Neuronal stem cell (in vitro differentiated cells): ENCODE measurements around the gene C14orf132. TPM values are rescaled to one million over a fixed set of nuclear protein-coding genes. Genes with fewer than 3 reads are reported as not detected.

Experiments
- DNase-seq: peaks from one replicate; pipeline ENCODE4 v3.0.0-alpha.2; 2013; ENCODE audit warnings: low spot score
- H2AFZ ChIP-seq: one replicate; pipeline ENCODE4 v1.6.1; 2013; ENCODE audit warnings: mild to moderate bottlenecking, low read length, inconsistent platforms
- H2AK5ac ChIP-seq: 2 replicates; pipeline ENCODE4 v1.6.1; 2013; ENCODE audit warnings: low read depth, mild to moderate bottlenecking, inconsistent platforms, low read length, moderate library complexity, mixed read lengths
- H2BK120ac ChIP-seq: 2 replicates; pipeline ENCODE4 v1.6.1; 2013; ENCODE audit warnings: low read depth, mild to moderate bottlenecking, inconsistent platforms, low read length, moderate library complexity, mixed read lengths
- H2BK12ac ChIP-seq: one replicate; pipeline ENCODE4 v1.6.1; 2013; ENCODE audit warnings: low read length, inconsistent platforms
- H2BK15ac ChIP-seq: 2 replicates; pipeline ENCODE4 v1.6.1; 2013; ENCODE audit warnings: mild to moderate bottlenecking, low read length, inconsistent platforms, mixed read lengths
- H2BK5ac ChIP-seq: one replicate; pipeline ENCODE4 v1.6.1; 2013; ENCODE audit warnings: inconsistent platforms, mild to moderate bottlenecking, low read length, moderate library complexity
- H3K14ac ChIP-seq: one replicate; pipeline ENCODE4 v1.6.1; 2013; ENCODE audit warnings: low read length, inconsistent platforms
- H3K18ac ChIP-seq: 2 replicates; pipeline ENCODE4 v1.6.1; 2013; ENCODE audit warnings: low read length, inconsistent platforms
- H3K23ac ChIP-seq: 2 replicates; pipeline ENCODE4 v1.6.1; 2013; ENCODE audit warnings: low read depth, mild to moderate bottlenecking, mixed read lengths, low read length, inconsistent platforms; ENCODE audit not compliant: poor library complexity
- H3K27ac ChIP-seq: replicated peaks from 3 replicates; pipeline ENCODE4 v1.5.1; 2013; ENCODE audit warnings: low read length, inconsistent platforms
- H3K27me3 ChIP-seq, 3 experiments: 2 replicates each; pipeline ENCODE4 v1.6.1; 2013; ENCODE audit warnings: low read length in 3 of 3, mild to moderate bottlenecking in 2 of 3, inconsistent platforms in 1 of 3, low read depth in 1 of 3, mixed read lengths in 1 of 3, moderate library complexity in 1 of 3; ENCODE audit not compliant: control insufficient read depth in 3 of 3, insufficient read depth in 3 of 3
- H3K36me3 ChIP-seq, 2 donors: replicated peaks in 1 of 2; 2 replicates each; pipeline ENCODE4 v1.6.1; 2013; ENCODE audit warnings: low read length in 2 of 2; ENCODE audit not compliant: control insufficient read depth in 2 of 2, insufficient read depth in 2 of 2
- H3K4ac ChIP-seq: 2 replicates; pipeline ENCODE4 v1.6.1; 2013; ENCODE audit warnings: inconsistent platforms, mild to moderate bottlenecking, low read length, moderate library complexity
- H3K4me1 ChIP-seq, 2 donors: 1 replicate in 1 of 2; 2 replicates in 1 of 2; pipeline ENCODE4 v1.6.1; 2013; ENCODE audit warnings: low read length in 2 of 2, low read depth in 1 of 2; ENCODE audit not compliant: control insufficient read depth in 2 of 2, insufficient read depth in 1 of 2
- H3K4me2 ChIP-seq: one replicate; pipeline ENCODE4 v1.6.1; 2013; ENCODE audit warnings: mild to moderate bottlenecking, low read length, inconsistent platforms; ENCODE audit not compliant: insufficient read depth, poor library complexity, severe bottlenecking
- H3K4me3 ChIP-seq, 2 donors: 2 replicates each; pipeline ENCODE4 v1.5.1; 2013; ENCODE audit warnings: low read length in 2 of 2, mild to moderate bottlenecking in 2 of 2, inconsistent platforms in 1 of 2, moderate library complexity in 1 of 2
- H3K79me1 ChIP-seq: one replicate; pipeline ENCODE4 v1.6.1; 2013; ENCODE audit warnings: low read depth, mild to moderate bottlenecking, inconsistent platforms, low read length, moderate library complexity
- H3K9ac ChIP-seq: one replicate; pipeline ENCODE4 v1.6.1; 2013; ENCODE audit warnings: mild to moderate bottlenecking, low read depth, low read length, inconsistent platforms; ENCODE audit not compliant: poor library complexity
- H3K9me3 ChIP-seq, 2 donors: replicated peaks in 1 of 2; 2 replicates each; pipeline versions ENCODE3 to v1.6.1; 2013; ENCODE audit warnings: low read length in 2 of 2, mild to moderate bottlenecking in 2 of 2, inconsistent platforms in 1 of 2, low read depth in 1 of 2, mixed read lengths in 1 of 2, moderate library complexity in 1 of 2; ENCODE audit not compliant: control insufficient read depth in 2 of 2, insufficient read depth in 1 of 2
- H4K8ac ChIP-seq: one replicate; pipeline ENCODE4 v1.6.1; 2013; ENCODE audit warnings: low read depth, mild to moderate bottlenecking, inconsistent platforms, low read length, moderate library complexity
- H4K91ac ChIP-seq: one replicate; pipeline ENCODE4 v1.6.1; 2013; ENCODE audit warnings: low read length, low read depth, mild to moderate bottlenecking, inconsistent platforms; ENCODE audit not compliant: poor library complexity
- WGBS, 2 donors: extraction: QIAGEN DNeasy Blood & Tissue Kit; methylation state at CpG; one replicate each; pipeline ENCODE4 v1.1.7; 2013; ENCODE audit warnings: missing lambda C conversion rate in 2 of 2, mixed read lengths in 1 of 2; ENCODE audit not compliant: insufficient read length in 2 of 2, insufficient replicate concordance in 1 of 2; ENCODE audit errors: extremely low coverage in 2 of 2; 5-methylcytosine and 5-hydroxymethylcytosine counted together
- polyA plus RNA-seq, 2 experiments: library from polyadenylated mRNA; stranded (reverse); fragments of 200-250 nt; gene quantifications; one replicate each; pipeline ENCODE4 v1.2.3, GENCODE V29; 2013

Gene C14orf132
- polyA plus RNA-seq (2013, experiment 1 of 2), result 4.9 TPM
- 4.3 TPM for polyA plus RNA-seq (2013, experiment 2 of 2)

DNA sequence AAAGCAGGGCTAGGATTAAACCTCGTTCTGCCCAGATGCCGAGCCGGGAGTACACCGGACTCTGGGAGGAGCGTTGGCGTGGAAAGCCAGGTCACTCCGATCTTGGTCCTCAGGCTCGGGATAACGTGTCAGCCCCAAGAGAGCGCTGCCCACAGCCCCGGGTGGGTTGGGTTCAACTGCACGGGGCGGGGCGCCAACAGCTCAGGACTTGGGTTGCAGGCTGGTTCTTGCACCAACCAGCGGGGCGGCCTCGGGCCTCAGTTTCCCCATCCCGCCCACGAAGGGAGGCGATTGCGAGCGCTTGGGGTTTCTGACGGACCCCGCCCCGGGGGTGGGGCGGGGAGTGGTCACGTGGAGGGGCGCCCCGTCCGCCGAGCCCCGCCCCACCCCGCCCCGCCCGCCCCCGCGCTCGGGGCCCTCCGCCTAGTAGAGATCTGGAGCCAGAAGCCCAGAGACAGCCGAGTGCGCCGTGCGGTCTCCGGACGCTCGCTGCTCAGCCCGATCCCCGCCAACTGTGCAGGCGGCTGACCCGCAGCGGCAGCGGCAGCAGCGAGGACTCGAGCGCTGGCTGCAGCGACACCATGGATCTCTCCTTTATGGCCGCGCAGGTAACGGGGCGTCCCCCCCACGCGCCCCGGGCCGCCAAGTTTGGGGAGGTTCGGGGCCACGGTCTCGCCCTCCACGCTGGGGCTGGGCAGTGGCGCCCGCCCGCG is at the start of gene C14orf132:
C14orf132 (plus strand) TSS at position 443 of the 713 bp plus-strand sequence; CDS start at position 582, 139 bp downstream.
- no peak for DNase-seq
- Histone ChIP-seq H3K23ac (peak within 1 kb of the TSS; percentile 78), H3K4ac (no peak within 1 kb of the TSS), H3K4me1 (peaks cover 5 to 6% of the 10 kb centered on the region in 2 donors), H3K9me3 (peaks cover 0 to 3% of the 10 kb centered on the region in 2 donors), H2AK5ac (peak within 1 kb of the TSS; percentile 22), H2BK5ac (no peak within 1 kb of the TSS), H3K14ac (peak within 1 kb of the TSS; percentile 49), H3K36me3 (peaks cover 0 to 30% of the 10 kb centered on the region in 2 donors), H3K27ac (no peak within 1 kb of the TSS), H3K4me2 (peak within 1 kb of the TSS; percentile 98), H2BK120ac (peak within 1 kb of the TSS; percentile 30), H3K9ac (peak within 1 kb of the TSS; percentile 89), H2AFZ (peak within 1 kb of the TSS; percentile 96), H4K91ac (no peak within 1 kb of the TSS), H2BK15ac (peak within 1 kb of the TSS; percentile 68), H2BK12ac (no peak within 1 kb of the TSS), H4K8ac (no peak within 1 kb of the TSS), H3K18ac (peak within 1 kb of the TSS; percentile 90), H3K4me3 (peak within 1 kb of the TSS; percentile 90 to 94), H3K79me1 (no peaks in the 10 kb centered on the region), H3K27me3 (peaks cover 2 to 38% (median 37%) of the 10 kb centered on the region in 3 experiments)
- no CpG with 5 or more reads among the region's 72 CpGs for WGBS, 2 donors

DNA sequence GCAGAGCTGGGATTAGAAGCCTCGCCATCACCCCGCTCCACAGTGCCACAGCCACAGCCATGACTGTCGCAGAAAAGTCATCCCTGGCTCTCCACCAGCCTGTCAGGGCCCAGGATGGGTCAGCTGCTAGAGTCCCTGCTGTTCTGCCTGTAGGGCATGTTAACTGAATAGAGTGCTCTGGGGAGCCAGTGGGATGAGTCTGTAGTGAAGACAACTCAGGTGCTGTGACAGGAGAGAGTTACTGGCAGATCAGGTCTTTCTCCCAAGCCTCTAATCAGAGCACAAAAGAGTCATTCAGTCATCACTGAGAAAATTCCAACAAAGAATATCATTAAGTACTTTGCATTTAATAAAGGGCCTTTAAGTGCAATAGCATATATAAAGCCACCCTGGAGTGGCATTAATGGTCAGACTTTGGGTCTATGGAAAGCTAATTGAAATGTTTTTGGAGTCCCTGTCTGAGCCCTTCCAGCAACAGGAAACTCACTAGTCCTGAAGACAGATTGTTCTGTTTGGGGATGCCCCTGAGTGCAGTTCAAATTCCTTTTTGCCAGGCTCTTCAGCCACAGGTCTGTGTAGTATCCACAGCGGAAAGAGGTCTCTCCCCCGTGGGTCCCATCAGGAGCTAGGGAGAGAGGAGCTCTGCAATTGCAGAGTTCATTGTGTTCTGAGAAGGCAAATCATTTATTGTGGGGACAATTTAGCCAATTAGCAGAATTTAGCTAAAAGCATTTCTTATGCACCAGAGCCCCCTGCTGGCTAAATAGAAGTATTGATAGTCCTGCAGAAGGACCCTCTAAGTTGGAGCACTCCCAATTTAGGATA is 45.2 kb upstream of the C14orf132 start:
- H3K79me1 ChIP-seq, result no peaks in the 10 kb centered on the region
- peaks cover 5 to 9% of the 10 kb centered on the region in 2 donors for H3K4me1 ChIP-seq
- H3K23ac ChIP-seq, result no peak overlapping the region
- no peak overlapping the region for H3K14ac ChIP-seq
- H3K9me3 ChIP-seq, result peaks cover 4 to 5% of the 10 kb centered on the region in 2 donors
- H2BK15ac ChIP-seq, result no peak overlapping the region
- H3K9ac ChIP-seq, result no peak overlapping the region
- no peak overlapping the region for H2AK5ac ChIP-seq
- WGBS, 2 donors, result no CpG with 5 or more reads among the region's 5 CpGs
- no peak overlapping the region for H3K4me3 ChIP-seq
- H3K27ac ChIP-seq, result peak overlapping the region; percentile 45
- H2BK12ac ChIP-seq, result no peak overlapping the region
- DNase-seq, result peak; percentile 73
- H3K4me2 ChIP-seq, result peak overlapping the region; percentile 35
- H3K36me3 ChIP-seq, result no peaks in the 10 kb centered on the region
- H2BK120ac ChIP-seq, result no peak overlapping the region
- peaks cover 0 to 2% (median 0%) of the 10 kb centered on the region in 3 experiments for H3K27me3 ChIP-seq
- H2AFZ ChIP-seq, result no peak overlapping the region
- no peak overlapping the region for H4K91ac ChIP-seq
- H4K8ac ChIP-seq, result no peak overlapping the region
- H2BK5ac ChIP-seq, result no peak overlapping the region
- H3K18ac ChIP-seq, result peak overlapping the region; percentile 55
- H3K4ac ChIP-seq, result no peak overlapping the region

DNA sequence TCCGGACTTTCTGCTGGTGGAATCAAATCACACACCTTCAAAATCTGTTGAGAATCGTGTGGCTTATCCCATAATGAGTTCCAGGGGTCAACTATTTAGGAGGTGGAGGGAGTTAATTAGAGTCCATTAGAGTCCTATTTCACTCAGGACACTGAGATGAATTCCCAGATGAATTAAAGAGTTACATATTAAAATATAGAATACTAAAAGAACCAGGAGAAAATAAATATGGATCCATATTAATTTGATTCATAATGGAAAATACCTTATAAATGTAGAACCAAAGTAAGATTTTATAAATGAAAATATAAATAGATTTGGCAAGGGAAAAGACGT is 44.6 kb upstream of the C14orf132 start:
- Histone ChIP-seq H3K4me3 (no peak overlapping the region), H3K23ac (no peak overlapping the region), H2BK5ac (no peak overlapping the region), H2BK12ac (no peak overlapping the region), H3K27me3 (peaks cover 0 to 2% (median 0%) of the 10 kb centered on the region in 3 experiments), H3K79me1 (no peaks in the 10 kb centered on the region), H2AFZ (no peak overlapping the region), H3K4me2 (no peak overlapping the region), H3K4ac (no peak overlapping the region), H2BK15ac (no peak overlapping the region), H3K9ac (no peak overlapping the region), H3K18ac (no peak overlapping the region), H2AK5ac (no peak overlapping the region), H4K8ac (no peak overlapping the region), H4K91ac (no peak overlapping the region), H3K36me3 (no peaks in the 10 kb centered on the region), H3K14ac (no peak overlapping the region), H2BK120ac (no peak overlapping the region), H3K9me3 (peaks cover 4 to 5% of the 10 kb centered on the region in 2 donors), H3K27ac (no peak overlapping the region), H3K4me1 (peaks cover 5 to 9% of the 10 kb centered on the region in 2 donors)
- no peak for DNase-seq
- no CpG with 5 or more reads among the region's 3 CpGs for WGBS, 2 donors

DNA sequence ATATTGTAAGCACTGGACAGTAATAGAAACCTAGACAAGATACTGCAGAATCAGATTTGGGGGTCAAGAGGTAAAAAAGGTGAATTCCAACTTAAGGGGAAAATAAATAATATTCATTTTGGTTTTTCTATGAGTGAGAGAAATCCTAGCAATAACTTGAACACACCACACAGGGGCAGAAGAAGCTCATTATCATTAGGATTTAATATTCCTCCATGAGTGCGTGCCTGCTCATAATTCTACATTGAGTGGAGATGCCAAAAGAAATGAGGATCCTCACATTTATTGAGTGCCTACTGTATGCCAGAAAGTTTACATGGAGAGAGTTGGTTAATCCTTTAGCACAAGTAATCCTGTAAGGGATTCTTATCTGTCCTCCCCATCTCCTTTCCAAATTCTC is 40.5 kb upstream of the C14orf132 start:
- peaks cover 0 to 2% of the 10 kb centered on the region in 2 donors for H3K9me3 ChIP-seq
- H2AFZ ChIP-seq, result no peak overlapping the region
- H4K8ac ChIP-seq, result no peak overlapping the region
- WGBS, 2 donors, result no CpG with 5 or more reads among the region's 1 CpG
- H3K9ac ChIP-seq, result no peak overlapping the region
- H3K4ac ChIP-seq, result no peak overlapping the region
- H2AK5ac ChIP-seq, result no peak overlapping the region
- H3K4me2 ChIP-seq, result no peak overlapping the region
- H3K4me1 ChIP-seq, result peaks cover 5 to 15% of the 10 kb centered on the region in 2 donors
- H2BK12ac ChIP-seq, result no peak overlapping the region
- no peak overlapping the region for H3K18ac ChIP-seq
- no peak overlapping the region for H2BK15ac ChIP-seq
- no peak overlapping the region for H2BK120ac ChIP-seq
- H2BK5ac ChIP-seq, result no peak overlapping the region
- H3K27ac ChIP-seq, result no peak overlapping the region
- DNase-seq, result no peak
- H4K91ac ChIP-seq, result no peak overlapping the region
- H3K27me3 ChIP-seq, result peaks cover 0 to 5% (median 0%) of the 10 kb centered on the region in 3 experiments
- H3K36me3 ChIP-seq, result no peaks in the 10 kb centered on the region
- H3K79me1 ChIP-seq, result no peaks in the 10 kb centered on the region
- H3K14ac ChIP-seq, result no peak overlapping the region
- no peak overlapping the region for H3K4me3 ChIP-seq
- H3K23ac ChIP-seq, result no peak overlapping the region
